ENCODE data around the gene ATP5F1E. TPM values are rescaled to one million over a fixed set of nuclear protein-coding genes. Genes with fewer than 3 reads are reported as not detected.

Gene ATP5F1E
- total RNA-seq, 1 experiment from 2014 or later = 52.7 TPM

DNA sequence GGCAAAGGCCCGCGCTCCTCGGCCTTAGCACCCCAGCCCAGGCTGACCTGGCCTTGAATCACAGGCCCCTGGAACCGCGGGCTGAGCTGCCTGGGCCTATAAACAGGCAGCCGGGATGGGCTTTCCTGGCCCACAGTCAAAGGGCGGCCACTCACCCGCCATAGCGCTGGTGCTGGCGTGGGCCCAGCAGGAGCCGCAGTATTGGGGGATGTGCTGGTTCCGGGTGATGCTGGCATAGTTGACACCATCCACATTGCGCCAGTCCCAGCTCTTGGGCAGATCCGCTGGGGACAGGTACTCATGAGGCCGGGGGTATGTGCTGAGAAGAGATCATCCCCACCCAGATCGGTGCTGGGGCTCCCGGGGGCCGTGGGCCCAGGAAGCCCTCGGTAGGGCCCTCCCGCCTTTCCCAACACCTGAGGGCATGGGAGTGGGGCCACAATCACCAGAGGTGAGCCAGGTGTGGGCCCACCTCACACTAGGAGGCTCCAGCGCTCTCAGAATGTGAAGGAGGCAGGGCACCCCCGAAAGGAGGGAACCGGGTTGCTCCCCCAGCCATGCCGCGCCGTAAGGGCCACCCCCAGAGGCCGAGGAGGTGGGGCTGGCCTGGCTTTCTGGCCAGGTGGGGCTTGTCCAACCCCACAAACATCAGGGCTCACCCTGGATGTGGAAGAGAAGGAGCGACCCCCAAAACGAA, 25.8 kb downstream of the ATP5F1E start:
- Histone ChIP-seq H3K18ac (ENCODE audit: insufficient read length, low read depth, low read length) (peak overlapping the region; percentile 46), H3K27me3 (ENCODE audit: insufficient read depth, low read length) (no peaks in the 10 kb centered on the region), H3K4me2 (ENCODE audit: insufficient read depth, insufficient read length, low read length) (peak overlapping the region; percentile 42), H2BK20ac (ENCODE audit: low read depth, low read length, poor library complexity, severe bottlenecking) (no peak overlapping the region), H4K8ac (replicated peaks; ENCODE audit: insufficient read length, low read depth, low read length) (no peak overlapping the region), H3K79me1 (ENCODE audit: insufficient read depth, low read depth, low read length, poor library complexity, severe bottlenecking) (no peaks in the 10 kb centered on the region), H3K27ac (ENCODE audit: insufficient read length, low read depth, low read length) (no peak overlapping the region), H3K56ac (ENCODE audit: insufficient read length, low read depth, low read length) (no peak overlapping the region), H3T11ph (ENCODE audit: low read length) (no peak overlapping the region), H4K20me1 (ENCODE audit: control insufficient read depth, insufficient read depth, insufficient read length) (no peaks in the 10 kb centered on the region), H4K91ac (ENCODE audit: insufficient read length, low read depth, low read length) (no peak overlapping the region), H3K4ac (ENCODE audit: low read depth, low read length) (no peak overlapping the region), H3K23ac (ENCODE audit: insufficient read length, low read depth, low read length) (no peak overlapping the region), H3K23me2 (ENCODE audit: insufficient read length, low read depth, low read length, poor library complexity, severe bottlenecking) (peaks cover 3% of the 10 kb centered on the region), H2BK120ac (ENCODE audit: low read depth, low read length, poor library complexity, severe bottlenecking) (no peak overlapping the region), H3K4me1 (ENCODE audit: insufficient read depth, low read length) (peaks cover 7% of the 10 kb centered on the region; the same call in 1 of the 2 replicates), H3K9me3 (ENCODE audit: control insufficient read depth, low read depth, low read length) (no peaks in the 10 kb centered on the region), H2BK15ac (ENCODE audit: low read depth, low read length) (no peak overlapping the region), H2BK12ac (ENCODE audit: insufficient read length, low read depth, low read length) (no peak overlapping the region), H3K14ac (ENCODE audit: insufficient read depth, low read length) (peak overlapping the region; percentile 82; the same call in 1 of the 2 replicates), H2BK5ac (ENCODE audit: insufficient read length, low read length) (no peak overlapping the region), H4K5ac (ENCODE audit: insufficient read length, low read depth, low read length) (no peak overlapping the region), H2AK5ac (ENCODE audit: insufficient read length, low read length) (no peak overlapping the region), H2AFZ (ENCODE audit: low read length) (no peak overlapping the region), H3K9ac (ENCODE audit: extremely low read depth, insufficient read length, low read length) (peak overlapping the region; percentile 21), H3K79me2 (ENCODE audit: insufficient read depth, low read length) (no peaks in the 10 kb centered on the region)
- H3K36me3 Mint-ChIP-seq (ENCODE audit: insufficient read depth in 1 of 3, low read depth in 3 of 3) = peaks cover 0 to 11% (median 10%) of the 10 kb centered on the region in 3 experiments; a peak in 4 of 7 replicates
- H3K4me1 Mint-ChIP-seq = peaks cover 24 to 25% of the 10 kb centered on the region in 2 experiments
- DNase-seq = no peak
- H3K27me3 Mint-ChIP-seq (ENCODE audit: low read depth) = peaks cover 30% of the 10 kb centered on the region
- H3K4me3 Mint-ChIP-seq = peak overlapping the region; percentile 60 to 74
- TF ChIP-seq, protein P1, sequence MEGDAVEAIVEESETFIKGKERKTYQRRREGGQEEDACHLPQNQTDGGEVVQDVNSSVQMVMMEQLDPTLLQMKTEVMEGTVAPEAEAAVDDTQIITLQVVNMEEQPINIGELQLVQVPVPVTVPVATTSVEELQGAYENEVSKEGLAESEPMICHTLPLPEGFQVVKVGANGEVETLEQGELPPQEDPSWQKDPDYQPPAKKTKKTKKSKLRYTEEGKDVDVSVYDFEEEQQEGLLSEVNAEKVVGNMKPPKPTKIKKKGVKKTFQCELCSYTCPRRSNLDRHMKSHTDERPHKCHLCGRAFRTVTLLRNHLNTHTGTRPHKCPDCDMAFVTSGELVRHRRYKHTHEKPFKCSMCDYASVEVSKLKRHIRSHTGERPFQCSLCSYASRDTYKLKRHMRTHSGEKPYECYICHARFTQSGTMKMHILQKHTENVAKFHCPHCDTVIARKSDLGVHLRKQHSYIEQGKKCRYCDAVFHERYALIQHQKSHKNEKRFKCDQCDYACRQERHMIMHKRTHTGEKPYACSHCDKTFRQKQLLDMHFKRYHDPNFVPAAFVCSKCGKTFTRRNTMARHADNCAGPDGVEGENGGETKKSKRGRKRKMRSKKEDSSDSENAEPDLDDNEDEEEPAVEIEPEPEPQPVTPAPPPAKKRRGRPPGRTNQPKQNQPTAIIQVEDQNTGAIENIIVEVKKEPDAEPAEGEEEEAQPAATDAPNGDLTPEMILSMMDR (conservative IDR thresholded peaks at IDR 0.05) = no peak
- no CpG with 5 or more reads among the region's 29 CpGs for WGBS (ENCODE audit: extremely low coverage, insufficient read length, low lambda C conversion rate)
- no peaks in the 10 kb centered on the region for H3K9me3 Mint-ChIP-seq
- H3K27ac Mint-ChIP-seq = no peak overlapping the region
